Esophagus squamous epithelium (tissue), 4 donors: ENCODE measurements around the gene BANF2.

ENCODE experiments used
- CTCF ChIP-seq, 6 experiments: fragments of 450-650 bp in 4 of 6; fragments of 200-600 bp in 2 of 6; sonication (generic) in 2 of 6; IDR thresholded peaks; one replicate each; pipeline ENCODE4 v1.5.1; 2016 to 2019; ENCODE audit warnings: antibody characterized with exemption in 6 of 6, mild to moderate bottlenecking in 4 of 6, moderate library complexity in 4 of 6
- POLR2A ChIP-seq, 4 donors: fragments of 450-650 bp; IDR thresholded peaks; one replicate each; pipeline ENCODE4 v1.6.1; 2017; ENCODE audit warnings: antibody characterized with exemption in 4 of 4, mild to moderate bottlenecking in 4 of 4, moderate library complexity in 3 of 4

- TF ChIP-seq POLR2A (IDR thresholded peaks at IDR 0.05) = no peak
- no peak for TF ChIP-seq CTCF (IDR thresholded peaks at IDR 0.05)
These were observed 22.8 kb upstream of the BANF2 start for GRCh38 chr20:17676942-17677341.
